ENCODE data around the gene NSDHL.

Gene NSDHL

GRCh38 chrX:152912641-152913040, 81.8 kb downstream of the NSDHL start:
- DNase-seq: no peak

GRCh38 chrX:152913346-152913745, 82.5 kb downstream of the NSDHL start:
- no peak for DNase-seq

- no peak for DNase-seq
Observed at GRCh38 chrX:152913910-152914309, 83.0 kb downstream of the NSDHL start.

GRCh38 chrX:152915541-152916241, 84.8 kb downstream of the NSDHL start:
- DNase-seq: peak in 1 of 58 donors; percentile 6

- DNase-seq: peak in 11 of 58 donors; percentile 4 to 42 (median 8)
Observed at GRCh38 chrX:152917656-152918579, 87.1 kb downstream of the NSDHL start.

GRCh38 chrX:152918707-152919106, 87.8 kb downstream of the NSDHL start:
- DNase-seq: no peak
